Osteoblast (primary cell): Measurements from ENCODE around the gene HRC. TPM values are rescaled to one million over a fixed set of nuclear protein-coding genes. Genes with fewer than 3 reads are reported as not detected.
A peak's percentile ranks its signal among the peaks of the same experiment; 100 is the strongest.

ENCODE experiments used
- DNase-seq: peaks from one replicate; pipeline ENCODE4 v3.0.0; 2011; ENCODE audit warnings: low spot score, mixed read lengths; ENCODE audit not compliant: insufficient read length; ENCODE audit errors: missing footprints
- H2AFZ ChIP-seq: 2 replicates; pipeline ENCODE4 v1.6.0; 2011; ENCODE audit warnings: mild to moderate bottlenecking, low read length
- H3K27ac ChIP-seq: 2 replicates; pipeline ENCODE4 v1.5.1; 2011; ENCODE audit warnings: mild to moderate bottlenecking, low read depth, low read length, moderate library complexity
- H3K27me3 ChIP-seq: 2 replicates; pipeline ENCODE4 v1.6.0; 2012; ENCODE audit warnings: mild to moderate bottlenecking, control low read depth, inconsistent platforms, low read length, moderate library complexity; ENCODE audit not compliant: insufficient read depth
- H3K36me3 ChIP-seq: 2 replicates; pipeline ENCODE4 v1.5.1; 2011; ENCODE audit warnings: mild to moderate bottlenecking, low read length, control low read depth, moderate library complexity; ENCODE audit not compliant: insufficient read depth
- H3K4me1 ChIP-seq: 2 replicates; pipeline ENCODE4 v1.5.1; 2011; ENCODE audit warnings: mild to moderate bottlenecking, low read length, control low read depth, moderate library complexity; ENCODE audit not compliant: insufficient read depth
- H3K4me2 ChIP-seq: 2 replicates; pipeline ENCODE4 v1.6.0; 2011; ENCODE audit warnings: mild to moderate bottlenecking, low read length; ENCODE audit not compliant: insufficient read depth
- H3K4me3 ChIP-seq: fragments of 200-600 bp; sonication (generic); 3 replicates; pipeline ENCODE4 v1.5.1; 2012; ENCODE audit warnings: mild to moderate bottlenecking, low read length, inconsistent platforms; ENCODE audit not compliant: insufficient read depth
- H3K79me2 ChIP-seq: 2 replicates; pipeline ENCODE4 v1.6.0; 2012; ENCODE audit warnings: mild to moderate bottlenecking, low read length, control low read depth, inconsistent platforms; ENCODE audit not compliant: insufficient read depth
- H3K9me3 ChIP-seq: 2 replicates; pipeline ENCODE4 v1.5.1; 2011; ENCODE audit warnings: low read depth, low read length, control low read depth
- H4K20me1 ChIP-seq: 2 replicates; pipeline ENCODE4 v1.6.0; 2012; ENCODE audit warnings: mild to moderate bottlenecking, low read length, control low read depth; ENCODE audit not compliant: insufficient read depth
- total RNA-seq: library from RNA; depleted of rRNA; stranded (reverse); fragments of >200 nt; gene quantifications from 2 replicates; pipeline ENCODE4 v1.2.3, GENCODE V29; 2012
- TF ChIP-seq, protein P1 (sequence below): IDR thresholded peaks from 2 replicates; pipeline ENCODE4 v1.5.1; 2011; ENCODE audit warnings: mild to moderate bottlenecking, low read depth, low read length, moderate library complexity; ENCODE audit errors: extremely low read depth

Gene HRC
- total RNA-seq, 1 donor = not detected

DNA sequence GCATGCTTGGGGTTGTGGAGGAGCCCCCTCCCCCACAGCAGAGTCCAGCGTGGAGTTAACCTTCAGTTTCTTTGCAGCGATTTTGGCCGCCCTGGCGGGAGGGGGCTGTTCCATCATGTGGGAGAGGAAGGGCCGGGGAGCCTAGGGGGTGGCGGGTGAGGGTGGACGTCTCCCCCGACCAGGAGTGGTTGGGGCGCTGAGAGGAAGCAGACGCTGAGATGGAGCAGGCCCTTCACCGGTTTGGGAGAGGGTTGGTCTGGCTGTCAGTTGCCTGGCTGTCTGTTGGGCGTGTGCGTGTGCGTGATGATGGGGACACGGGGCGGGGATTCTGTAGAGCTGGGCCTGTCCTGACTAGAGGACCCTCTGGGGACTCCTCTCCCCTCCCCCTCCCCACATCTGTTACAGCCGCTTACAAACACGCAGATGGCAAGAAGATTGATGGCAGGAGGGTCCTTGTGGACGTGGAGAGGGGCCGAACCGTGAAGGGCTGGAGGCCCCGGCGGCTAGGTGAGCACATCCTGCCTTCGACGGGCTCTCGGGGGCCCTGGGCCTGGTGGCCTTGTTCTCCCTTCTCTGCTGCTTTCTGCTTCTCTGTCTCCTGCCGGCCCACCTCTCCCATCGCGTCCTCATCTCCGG lies 50.8 kb downstream of the HRC start:
- Histone ChIP-seq H3K79me2 (peaks cover 41% of the 10 kb centered on the region), H3K4me1 (no peaks in the 10 kb centered on the region), H3K36me3 (peaks cover 80% of the 10 kb centered on the region), H4K20me1 (peaks cover 52% of the 10 kb centered on the region), H3K9me3 (no peaks in the 10 kb centered on the region), H3K27ac (no peak overlapping the region), H3K4me2 (no peak overlapping the region), H3K4me3 (no peak overlapping the region), H3K27me3 (no peaks in the 10 kb centered on the region), H2AFZ (no peak overlapping the region)
- TF ChIP-seq, protein P1, sequence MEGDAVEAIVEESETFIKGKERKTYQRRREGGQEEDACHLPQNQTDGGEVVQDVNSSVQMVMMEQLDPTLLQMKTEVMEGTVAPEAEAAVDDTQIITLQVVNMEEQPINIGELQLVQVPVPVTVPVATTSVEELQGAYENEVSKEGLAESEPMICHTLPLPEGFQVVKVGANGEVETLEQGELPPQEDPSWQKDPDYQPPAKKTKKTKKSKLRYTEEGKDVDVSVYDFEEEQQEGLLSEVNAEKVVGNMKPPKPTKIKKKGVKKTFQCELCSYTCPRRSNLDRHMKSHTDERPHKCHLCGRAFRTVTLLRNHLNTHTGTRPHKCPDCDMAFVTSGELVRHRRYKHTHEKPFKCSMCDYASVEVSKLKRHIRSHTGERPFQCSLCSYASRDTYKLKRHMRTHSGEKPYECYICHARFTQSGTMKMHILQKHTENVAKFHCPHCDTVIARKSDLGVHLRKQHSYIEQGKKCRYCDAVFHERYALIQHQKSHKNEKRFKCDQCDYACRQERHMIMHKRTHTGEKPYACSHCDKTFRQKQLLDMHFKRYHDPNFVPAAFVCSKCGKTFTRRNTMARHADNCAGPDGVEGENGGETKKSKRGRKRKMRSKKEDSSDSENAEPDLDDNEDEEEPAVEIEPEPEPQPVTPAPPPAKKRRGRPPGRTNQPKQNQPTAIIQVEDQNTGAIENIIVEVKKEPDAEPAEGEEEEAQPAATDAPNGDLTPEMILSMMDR = no peak
- DNase-seq = peak; percentile 69

DNA sequence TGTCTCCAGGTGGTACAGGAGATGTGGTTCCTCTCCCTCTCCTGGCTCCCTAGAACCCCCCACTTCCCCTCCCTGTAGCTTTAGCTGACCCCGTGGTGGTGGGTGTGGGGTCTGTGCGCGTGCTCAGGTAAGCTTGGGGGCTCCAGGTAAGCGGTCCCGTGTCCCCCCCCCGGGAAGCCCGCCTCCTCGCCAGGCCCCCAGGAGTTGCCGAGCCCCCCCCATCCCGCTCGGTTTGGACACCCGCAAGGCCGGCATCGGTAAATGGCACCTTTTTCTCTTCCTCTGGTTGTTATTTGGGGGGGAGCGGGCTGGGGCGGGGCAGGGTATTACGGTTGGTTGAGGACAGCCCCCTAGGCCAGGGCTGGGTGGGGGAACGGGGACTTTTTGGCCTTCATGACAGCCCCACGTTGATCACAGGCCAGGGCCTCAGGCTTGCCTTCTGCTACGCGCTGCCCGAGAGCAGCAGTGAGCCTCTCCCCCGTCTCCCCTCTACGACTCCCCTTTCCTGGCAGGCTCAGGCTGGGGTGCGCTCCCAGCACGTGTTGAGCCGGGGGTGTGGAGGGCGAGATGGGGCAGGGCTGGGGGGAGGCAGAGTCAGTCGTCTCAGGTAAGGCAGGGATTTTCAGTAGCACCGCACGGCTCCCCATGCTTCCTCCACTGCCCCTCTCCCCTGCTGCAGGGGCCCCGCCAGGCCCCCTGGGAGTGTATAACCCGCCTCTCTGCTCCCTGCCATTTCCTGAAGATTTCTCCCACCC lies 51.7 kb downstream of the HRC start:
- Histone ChIP-seq H3K4me3 (no peak overlapping the region), H3K4me2 (no peak overlapping the region), H3K4me1 (no peaks in the 10 kb centered on the region), H2AFZ (no peak overlapping the region), H3K36me3 (peaks cover 79% of the 10 kb centered on the region), H3K9me3 (no peaks in the 10 kb centered on the region), H3K27ac (no peak overlapping the region), H3K27me3 (no peaks in the 10 kb centered on the region), H3K79me2 (peaks cover 47% of the 10 kb centered on the region), H4K20me1 (peaks cover 50% of the 10 kb centered on the region)
- DNase-seq = peak; percentile 31
- TF ChIP-seq, protein P1 = no peak

DNA sequence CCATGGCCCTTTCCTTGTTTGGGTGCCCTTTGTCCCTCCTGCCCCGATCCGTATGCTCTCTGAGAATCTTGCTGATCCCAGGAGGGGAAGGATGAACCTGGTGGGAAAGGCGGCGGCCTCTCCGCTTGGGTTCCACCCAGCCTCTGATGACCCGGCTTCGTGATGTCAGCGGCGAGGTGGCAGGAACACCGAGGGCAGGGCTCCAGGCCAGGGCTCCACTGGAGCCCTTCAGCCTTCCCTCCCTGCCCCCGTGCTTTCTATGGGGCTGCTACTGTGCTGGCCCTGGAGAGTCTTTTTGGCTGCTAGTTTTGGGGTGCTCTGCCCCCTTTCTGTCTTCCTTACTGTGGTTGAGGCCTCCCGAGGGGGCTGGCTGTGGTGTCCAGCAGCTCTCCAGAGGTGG lies 52.9 kb downstream of the HRC start:
- peak; percentile 70 for DNase-seq
- H3K27me3 ChIP-seq = no peaks in the 10 kb centered on the region
- H3K36me3 ChIP-seq = peaks cover 79% of the 10 kb centered on the region
- H3K9me3 ChIP-seq = no peaks in the 10 kb centered on the region
- H4K20me1 ChIP-seq = peaks cover 58% of the 10 kb centered on the region
- no peak overlapping the region for H2AFZ ChIP-seq
- H3K4me2 ChIP-seq = no peak overlapping the region
- no peak overlapping the region for H3K4me3 ChIP-seq
- H3K79me2 ChIP-seq = peaks cover 55% of the 10 kb centered on the region
- H3K4me1 ChIP-seq = no peaks in the 10 kb centered on the region
- no peak overlapping the region for H3K27ac ChIP-seq
- TF ChIP-seq, protein P1 = no peak

Other genes starting within 250 kb of the HRC start
- gene DHDH, start 221.7 kb downstream of the HRC start, total RNA-seq = 0.29 and 0.36 TPM in 2 replicates
- gene BAX, start 200.5 kb downstream of the HRC start, total RNA-seq = 78.4 and 78.9 TPM in 2 replicates
- gene FTL, start 190.1 kb downstream of the HRC start, total RNA-seq = 3,966 and 4,197 TPM in 2 replicates
- 25.6 and 44.5 TPM in 2 replicates for gene GYS1, start 162.1 kb downstream of the HRC start, total RNA-seq
- 113 and 122 TPM in 2 replicates for gene RUVBL2, start 161.5 kb downstream of the HRC start, total RNA-seq
- gene LHB, start 138.3 kb downstream of the HRC start, total RNA-seq = not detected in 2 replicates
- not detected in 2 replicates for gene CGB3, start 131.1 kb downstream of the HRC start, total RNA-seq
- gene CGB2, start 123.5 kb downstream of the HRC start, total RNA-seq = not detected in 2 replicates
- gene CGB1, start 118.5 kb downstream of the HRC start, total RNA-seq = 0.29 TPM in 1 of 2 replicates, not detected in the other
- gene CGB5, start 111.5 kb downstream of the HRC start, total RNA-seq = not detected in 2 replicates
- 0.29 TPM in 1 of 2 replicates, not detected in the other for gene CGB8, start 106.3 kb downstream of the HRC start, total RNA-seq
- under 0.01 and 0.29 TPM in 2 replicates for gene CGB7, start 97.6 kb downstream of the HRC start, total RNA-seq
- not detected in 2 replicates for gene NTF4, start 90.6 kb downstream of the HRC start, total RNA-seq
- not detected in 2 replicates for gene KCNA7, start 82.7 kb downstream of the HRC start, total RNA-seq
- gene SNRNP70, start 69.9 kb downstream of the HRC start, total RNA-seq = 105 and 111 TPM in 2 replicates
- 5.6 and 6.2 TPM in 2 replicates for gene LIN7B, start 41.0 kb downstream of the HRC start, total RNA-seq
- gene C19orf73, start 36.3 kb downstream of the HRC start, total RNA-seq = 0.36 TPM in 1 of 2 replicates, not detected in the other
- 1.1 and 1.2 TPM in 2 replicates for gene PPFIA3, start 35.9 kb downstream of the HRC start, total RNA-seq
- 15.9 and 20.6 TPM in 2 replicates for gene TRPM4, start 2.4 kb upstream of the HRC start, total RNA-seq
- gene SLC6A16, start 169.8 kb upstream of the HRC start, total RNA-seq = 0.72 and 1.2 TPM in 2 replicates
- 0.36 TPM in 1 of 2 replicates, not detected in the other for gene CD37, start 180.0 kb upstream of the HRC start, total RNA-seq
- gene TEAD2, start 207.0 kb upstream of the HRC start, total RNA-seq = 40.1 and 41.3 TPM in 2 replicates
- gene DKKL1, start 208.5 kb upstream of the HRC start, total RNA-seq = 0.36 TPM in 1 of 2 replicates, not detected in the other
- gene KASH5, start 232.9 kb upstream of the HRC start, total RNA-seq = not detected in 2 replicates